Measurements from ENCODE around the gene SCEL.

Gene SCEL

GRCh38 chr13:77510156-77510555 is 25.4 kb upstream of the SCEL start:
- H3K9ac ChIP-seq (ENCODE audit: low read length): no peak overlapping the region
- no peak overlapping the region for H4K5ac ChIP-seq (ENCODE audit: low read length)
- no peak overlapping the region for H2BK15ac ChIP-seq (replicated peaks; ENCODE audit: low read depth)
- DNase-seq: peak; percentile 16
- H3K36me3 ChIP-seq (ENCODE audit: control insufficient read depth, insufficient read depth, low read length): no peaks in the 10 kb centered on the region
- H3K4me2 ChIP-seq (ENCODE audit: low read length): no peak overlapping the region
- H3K27me3 ChIP-seq (ENCODE audit: insufficient read depth, low read length, poor library complexity): no peaks in the 10 kb centered on the region
- no peak overlapping the region for H3K23ac ChIP-seq (ENCODE audit: low read length)
- no peaks in the 10 kb centered on the region for H3K79me2 ChIP-seq (ENCODE audit: control insufficient read depth, insufficient read depth, low read length)
- no peak overlapping the region for H3K18ac ChIP-seq (ENCODE audit: low read length)
- 100% methylated on average over 1 of the region's 3 CpGs for WGBS (ENCODE audit: extremely low coverage, insufficient coverage, low lambda C conversion rate)
- no peak overlapping the region for H2AK5ac ChIP-seq (ENCODE audit: low read length)
- H3K4ac ChIP-seq (ENCODE audit: low read depth, low read length): no peak overlapping the region
- H3K27ac ChIP-seq (ENCODE audit: low read depth, low read length): no peak overlapping the region
- H3K4me3 ChIP-seq (ENCODE audit: low read length): no peak overlapping the region
- H2BK120ac ChIP-seq (ENCODE audit: low read depth, low read length): no peak overlapping the region
- no peak overlapping the region for H4K8ac ChIP-seq (ENCODE audit: low read depth, low read length)
- no peak overlapping the region for H2BK5ac ChIP-seq (ENCODE audit: low read length)
- H3K79me1 ChIP-seq (ENCODE audit: low read length): no peaks in the 10 kb centered on the region
- no peaks in the 10 kb centered on the region for H3K4me1 ChIP-seq (ENCODE audit: control insufficient read depth, low read depth, low read length)
- H3K56ac ChIP-seq (ENCODE audit: low read length): no peak overlapping the region

GRCh38 chr13:77511552-77511951 is 24.0 kb upstream of the SCEL start:
- Histone ChIP-seq H3K23ac (ENCODE audit: low read length) (no peak overlapping the region), H3K56ac (ENCODE audit: low read length) (no peak overlapping the region), H3K4me2 (ENCODE audit: low read length) (no peak overlapping the region), H3K79me1 (ENCODE audit: low read length) (no peaks in the 10 kb centered on the region), H4K5ac (ENCODE audit: low read length) (no peak overlapping the region), H3K9ac (ENCODE audit: low read length) (no peak overlapping the region), H4K8ac (ENCODE audit: low read depth, low read length) (no peak overlapping the region), H2BK5ac (ENCODE audit: low read length) (no peak overlapping the region), H3K27me3 (ENCODE audit: insufficient read depth, low read length, poor library complexity) (no peaks in the 10 kb centered on the region), H2BK15ac (replicated peaks; ENCODE audit: low read depth) (no peak overlapping the region), H2AK5ac (ENCODE audit: low read length) (no peak overlapping the region), H3K4me1 (ENCODE audit: control insufficient read depth, low read depth, low read length) (no peaks in the 10 kb centered on the region), H3K79me2 (ENCODE audit: control insufficient read depth, insufficient read depth, low read length) (no peaks in the 10 kb centered on the region), H3K4me3 (ENCODE audit: low read length) (no peak overlapping the region), H3K18ac (ENCODE audit: low read length) (no peak overlapping the region), H3K27ac (ENCODE audit: low read depth, low read length) (no peak overlapping the region), H3K4ac (ENCODE audit: low read depth, low read length) (no peak overlapping the region), H3K36me3 (ENCODE audit: control insufficient read depth, insufficient read depth, low read length) (no peaks in the 10 kb centered on the region), H2BK120ac (ENCODE audit: low read depth, low read length) (no peak overlapping the region)
- no peak for DNase-seq
- no CpG with 5 or more reads among the region's 5 CpGs for WGBS (ENCODE audit: extremely low coverage, insufficient coverage, low lambda C conversion rate)

- no peak overlapping the region for H2BK5ac ChIP-seq (ENCODE audit: low read length)
- H3K18ac ChIP-seq (ENCODE audit: low read length): no peak overlapping the region
- H2BK120ac ChIP-seq (ENCODE audit: low read depth, low read length): no peak overlapping the region
- H3K9ac ChIP-seq (ENCODE audit: low read length): no peak overlapping the region
- no peak overlapping the region for H3K56ac ChIP-seq (ENCODE audit: low read length)
- H4K8ac ChIP-seq (ENCODE audit: low read depth, low read length): no peak overlapping the region
- no peak overlapping the region for H4K5ac ChIP-seq (ENCODE audit: low read length)
- H3K4ac ChIP-seq (ENCODE audit: low read depth, low read length): no peak overlapping the region
- H2BK15ac ChIP-seq (replicated peaks; ENCODE audit: low read depth): no peak overlapping the region
- WGBS (ENCODE audit: extremely low coverage, insufficient coverage, low lambda C conversion rate): no CpG with 5 or more reads among the region's 2 CpGs
- H3K27ac ChIP-seq (ENCODE audit: low read depth, low read length): no peak overlapping the region
- no peaks in the 10 kb centered on the region for H3K4me1 ChIP-seq (ENCODE audit: control insufficient read depth, low read depth, low read length)
- no peak overlapping the region for H3K4me3 ChIP-seq (ENCODE audit: low read length)
- H3K36me3 ChIP-seq (ENCODE audit: control insufficient read depth, insufficient read depth, low read length): no peaks in the 10 kb centered on the region
- no peaks in the 10 kb centered on the region for H3K79me2 ChIP-seq (ENCODE audit: control insufficient read depth, insufficient read depth, low read length)
- H3K79me1 ChIP-seq (ENCODE audit: low read length): no peaks in the 10 kb centered on the region
- no peak overlapping the region for H2AK5ac ChIP-seq (ENCODE audit: low read length)
- H3K27me3 ChIP-seq (ENCODE audit: insufficient read depth, low read length, poor library complexity): no peaks in the 10 kb centered on the region
- no peak overlapping the region for H3K23ac ChIP-seq (ENCODE audit: low read length)
- no peak for DNase-seq
- H3K4me2 ChIP-seq (ENCODE audit: low read length): no peak overlapping the region
These were observed 21.7 kb upstream of the SCEL start for GRCh38 chr13:77513719-77514335.

GRCh38 chr13:77514336-77514726 is 21.2 kb upstream of the SCEL start:
- no peak overlapping the region for H4K5ac ChIP-seq (ENCODE audit: low read length)
- H3K27me3 ChIP-seq (ENCODE audit: insufficient read depth, low read length, poor library complexity): no peaks in the 10 kb centered on the region
- H3K18ac ChIP-seq (ENCODE audit: low read length): no peak overlapping the region
- no peak overlapping the region for H3K9ac ChIP-seq (ENCODE audit: low read length)
- H3K4me2 ChIP-seq (ENCODE audit: low read length): no peak overlapping the region
- no peak overlapping the region for H4K8ac ChIP-seq (ENCODE audit: low read depth, low read length)
- no peak overlapping the region for H2AK5ac ChIP-seq (ENCODE audit: low read length)
- H3K4ac ChIP-seq (ENCODE audit: low read depth, low read length): no peak overlapping the region
- H2BK15ac ChIP-seq (replicated peaks; ENCODE audit: low read depth): no peak overlapping the region
- H3K79me2 ChIP-seq (ENCODE audit: control insufficient read depth, insufficient read depth, low read length): no peaks in the 10 kb centered on the region
- no peaks in the 10 kb centered on the region for H3K4me1 ChIP-seq (ENCODE audit: control insufficient read depth, low read depth, low read length)
- no peak overlapping the region for H2BK120ac ChIP-seq (ENCODE audit: low read depth, low read length)
- no peak for DNase-seq
- no peak overlapping the region for H3K56ac ChIP-seq (ENCODE audit: low read length)
- no CpG with 5 or more reads among the region's 1 CpG for WGBS (ENCODE audit: extremely low coverage, insufficient coverage, low lambda C conversion rate)
- H3K4me3 ChIP-seq (ENCODE audit: low read length): no peak overlapping the region
- H2BK5ac ChIP-seq (ENCODE audit: low read length): no peak overlapping the region
- no peak overlapping the region for H3K27ac ChIP-seq (ENCODE audit: low read depth, low read length)
- H3K79me1 ChIP-seq (ENCODE audit: low read length): no peaks in the 10 kb centered on the region
- H3K36me3 ChIP-seq (ENCODE audit: control insufficient read depth, insufficient read depth, low read length): no peaks in the 10 kb centered on the region
- no peak overlapping the region for H3K23ac ChIP-seq (ENCODE audit: low read length)

- Histone ChIP-seq H3K4me1 (ENCODE audit: control insufficient read depth, low read depth, low read length) (peaks cover 2% of the 10 kb centered on the region), H2BK5ac (ENCODE audit: low read length) (no peak overlapping the region), H3K27me3 (ENCODE audit: insufficient read depth, low read length, poor library complexity) (no peaks in the 10 kb centered on the region), H3K4me2 (ENCODE audit: low read length) (no peak overlapping the region), H2BK15ac (replicated peaks; ENCODE audit: low read depth) (no peak overlapping the region), H3K23ac (ENCODE audit: low read length) (no peak overlapping the region), H3K79me2 (ENCODE audit: control insufficient read depth, insufficient read depth, low read length) (no peaks in the 10 kb centered on the region), H3K18ac (ENCODE audit: low read length) (no peak overlapping the region), H3K56ac (ENCODE audit: low read length) (no peak overlapping the region), H2BK120ac (ENCODE audit: low read depth, low read length) (no peak overlapping the region), H3K4me3 (ENCODE audit: low read length) (no peak overlapping the region), H4K8ac (ENCODE audit: low read depth, low read length) (no peak overlapping the region), H2AK5ac (ENCODE audit: low read length) (no peak overlapping the region), H4K5ac (ENCODE audit: low read length) (no peak overlapping the region), H3K4ac (ENCODE audit: low read depth, low read length) (no peak overlapping the region), H3K36me3 (ENCODE audit: control insufficient read depth, insufficient read depth, low read length) (no peaks in the 10 kb centered on the region), H3K27ac (ENCODE audit: low read depth, low read length) (no peak overlapping the region), H3K79me1 (ENCODE audit: low read length) (no peaks in the 10 kb centered on the region), H3K9ac (ENCODE audit: low read length) (no peak overlapping the region)
- DNase-seq: no peak
- WGBS (ENCODE audit: extremely low coverage, insufficient coverage, low lambda C conversion rate): no CpG with 5 or more reads among the region's 2 CpGs
These were observed 19.7 kb upstream of the SCEL start for GRCh38 chr13:77515785-77516184.

GRCh38 chr13:77516342-77516789 is 19.1 kb upstream of the SCEL start:
- H3K4me2 ChIP-seq (ENCODE audit: low read length): no peak overlapping the region
- no peak overlapping the region for H2AK5ac ChIP-seq (ENCODE audit: low read length)
- no peak overlapping the region for H3K23ac ChIP-seq (ENCODE audit: low read length)
- H3K4me1 ChIP-seq (ENCODE audit: control insufficient read depth, low read depth, low read length): peaks cover 6% of the 10 kb centered on the region
- H3K79me2 ChIP-seq (ENCODE audit: control insufficient read depth, insufficient read depth, low read length): no peaks in the 10 kb centered on the region
- no peak overlapping the region for H3K9ac ChIP-seq (ENCODE audit: low read length)
- no peak overlapping the region for H2BK15ac ChIP-seq (replicated peaks; ENCODE audit: low read depth)
- WGBS (ENCODE audit: extremely low coverage, insufficient coverage, low lambda C conversion rate): no CpG with 5 or more reads among the region's 4 CpGs
- no peak overlapping the region for H2BK120ac ChIP-seq (ENCODE audit: low read depth, low read length)
- no peak for DNase-seq
- H4K5ac ChIP-seq (ENCODE audit: low read length): no peak overlapping the region
- no peak overlapping the region for H3K27ac ChIP-seq (ENCODE audit: low read depth, low read length)
- H2BK5ac ChIP-seq (ENCODE audit: low read length): no peak overlapping the region
- H3K4ac ChIP-seq (ENCODE audit: low read depth, low read length): no peak overlapping the region
- H3K27me3 ChIP-seq (ENCODE audit: insufficient read depth, low read length, poor library complexity): no peaks in the 10 kb centered on the region
- no peaks in the 10 kb centered on the region for H3K36me3 ChIP-seq (ENCODE audit: control insufficient read depth, insufficient read depth, low read length)
- H3K4me3 ChIP-seq (ENCODE audit: low read length): no peak overlapping the region
- no peak overlapping the region for H4K8ac ChIP-seq (ENCODE audit: low read depth, low read length)
- no peak overlapping the region for H3K18ac ChIP-seq (ENCODE audit: low read length)
- no peaks in the 10 kb centered on the region for H3K79me1 ChIP-seq (ENCODE audit: low read length)
- no peak overlapping the region for H3K56ac ChIP-seq (ENCODE audit: low read length)

Data from mesendoderm (in vitro differentiated cells).